Kidney (tissue), 14 donors: ENCODE data around the gene PTGER3. TPM values are rescaled to one million over a fixed set of nuclear protein-coding genes. Genes with fewer than 3 reads are reported as not detected.

Source experiments
- DNase-seq, 5 donors: peaks; one replicate each; pipeline ENCODE4 v3.0.0-alpha.2; 2013 to 2020
- FAIRE-seq: peaks from 2 replicates; lab custom pipeline; 2012; peaks lifted over from hg19 to GRCh38; lab: Jason Lieb, UNC
- H3K27ac ChIP-seq, 2 donors: one replicate each; pipeline ENCODE4 v1.7.0; 2013; ENCODE audit warnings: low read depth in 2 of 2, low read length in 2 of 2, inconsistent platforms in 1 of 2
- H3K27me3 ChIP-seq: one replicate; pipeline ENCODE4 v1.7.1; 2013; ENCODE audit warnings: low read length, inconsistent platforms; ENCODE audit not compliant: control insufficient read depth, insufficient read depth
- H3K36me3 ChIP-seq, 3 donors: one replicate each; pipeline versions ENCODE4 v1.7.0 to v1.7.1; 2013; ENCODE audit warnings: low read length in 3 of 3, control low read depth in 1 of 3, inconsistent platforms in 1 of 3; ENCODE audit not compliant: insufficient read depth in 3 of 3, control insufficient read depth in 2 of 3
- H3K4me1 ChIP-seq, 3 donors: one replicate each; pipeline versions ENCODE4 v1.7.0 to v1.7.1; 2013; ENCODE audit warnings: low read length in 3 of 3, inconsistent platforms in 1 of 3, low read depth in 1 of 3; ENCODE audit not compliant: control insufficient read depth in 2 of 3, insufficient read depth in 2 of 3
- H3K4me3 ChIP-seq, 3 donors: one replicate each; pipeline versions ENCODE4 v1.7.0 to v1.8.1; 2013; ENCODE audit warnings: low read length in 3 of 3, control low read depth in 1 of 3, inconsistent platforms in 1 of 3
- H3K9ac ChIP-seq, 3 donors: one replicate each; pipeline versions ENCODE4 v1.7.0 to v1.7.1; 2013; ENCODE audit warnings: low read length in 3 of 3, control low read depth in 1 of 3, inconsistent platforms in 1 of 3
- H3K9me3 ChIP-seq, 3 donors: one replicate each; pipeline versions ENCODE4 v1.7.0 to v1.7.1; 2013; ENCODE audit warnings: low read length in 3 of 3, control low read depth in 1 of 3, inconsistent platforms in 1 of 3; ENCODE audit not compliant: control insufficient read depth in 2 of 3, insufficient read depth in 1 of 3
- intact Hi-C: fragments of 100-400 bp; cut with DNase I; formaldehyde crosslinking; loops from one replicate; pipeline ENCODE4 v1.11.1; 2022
- polyA plus RNA-seq: library from polyadenylated mRNA; stranded (reverse); fragments of 350-450 nt; fragmentation: Illumina TruSeq; extraction: RNeasy Lipid Tissue Mini Kit (QIAGEN cat#74804); gene quantifications from one replicate; pipeline ENCODE4 v1.2.3, GENCODE V29; 2014; ENCODE audit warnings: low read depth, low replicate concordance; ENCODE audit not compliant: insufficient read depth
- total RNA-seq: library from RNA; stranded (reverse); fragmentation: NEBNext Ultra II Directional; extraction: Animal tissue kit (Norgen Biotek cat#: 25700); gene quantifications from one replicate; pipeline ENCODE4 v1.2.1, GENCODE V29; 2021
- TF ChIP-seq, protein P1 (sequence below): IDR thresholded peaks from 3 replicates; pipeline ENCODE4 v1.5.1; 2012; ENCODE audit warnings: mild to moderate bottlenecking, moderate library complexity, borderline replicate concordance; ENCODE audit not compliant: insufficient read depth; ENCODE audit errors: extremely low read depth
- donor health status: control.
- donor health status: control.
- donor health status: control.
- donor health status: control.
- donor health status: control.
- donor health status: DM: yes; HTN: yes; CAD: no.
- donor health status: Normal renal cell carcinoma (clear cell type).

PTGER3 gene
- total and polyA plus RNA-seq, 2 donors from 2014 or later, result 9.0 to 102 TPM

DNA sequence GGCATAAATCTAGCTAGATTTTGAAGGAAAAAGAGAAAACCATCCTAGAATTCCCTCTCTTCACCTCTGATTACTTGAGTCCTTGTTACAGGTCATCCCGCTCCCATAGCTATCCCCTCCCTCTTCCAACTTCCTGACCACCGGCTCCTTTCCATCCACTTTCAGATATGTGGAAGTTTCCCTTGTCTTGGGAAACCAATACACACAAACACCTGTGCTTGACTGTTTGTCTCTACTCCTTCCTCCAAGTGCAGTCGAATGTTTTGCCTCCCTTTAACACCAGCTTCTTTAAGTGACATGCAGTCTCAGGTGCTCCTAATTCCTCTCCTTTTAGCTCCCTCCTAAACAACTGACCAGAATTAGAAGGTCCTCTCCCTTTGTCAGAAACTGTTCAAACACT, 70.0 kb downstream of the PTGER3 start:
- H3K9me3 ChIP-seq, result no peaks in the 10 kb centered on the region
- TF ChIP-seq, protein P1, sequence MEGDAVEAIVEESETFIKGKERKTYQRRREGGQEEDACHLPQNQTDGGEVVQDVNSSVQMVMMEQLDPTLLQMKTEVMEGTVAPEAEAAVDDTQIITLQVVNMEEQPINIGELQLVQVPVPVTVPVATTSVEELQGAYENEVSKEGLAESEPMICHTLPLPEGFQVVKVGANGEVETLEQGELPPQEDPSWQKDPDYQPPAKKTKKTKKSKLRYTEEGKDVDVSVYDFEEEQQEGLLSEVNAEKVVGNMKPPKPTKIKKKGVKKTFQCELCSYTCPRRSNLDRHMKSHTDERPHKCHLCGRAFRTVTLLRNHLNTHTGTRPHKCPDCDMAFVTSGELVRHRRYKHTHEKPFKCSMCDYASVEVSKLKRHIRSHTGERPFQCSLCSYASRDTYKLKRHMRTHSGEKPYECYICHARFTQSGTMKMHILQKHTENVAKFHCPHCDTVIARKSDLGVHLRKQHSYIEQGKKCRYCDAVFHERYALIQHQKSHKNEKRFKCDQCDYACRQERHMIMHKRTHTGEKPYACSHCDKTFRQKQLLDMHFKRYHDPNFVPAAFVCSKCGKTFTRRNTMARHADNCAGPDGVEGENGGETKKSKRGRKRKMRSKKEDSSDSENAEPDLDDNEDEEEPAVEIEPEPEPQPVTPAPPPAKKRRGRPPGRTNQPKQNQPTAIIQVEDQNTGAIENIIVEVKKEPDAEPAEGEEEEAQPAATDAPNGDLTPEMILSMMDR, result no peak
- H3K36me3 ChIP-seq, result no peaks in the 10 kb centered on the region
- peaks cover 0 to 6% (median 0%) of the 10 kb centered on the region in 3 donors for H3K4me1 ChIP-seq
- no peak for FAIRE-seq
- H3K27ac ChIP-seq, result no peak overlapping the region
- no peak overlapping the region for H3K4me3 ChIP-seq
- intact Hi-C loops, result no loop called here
- H3K9ac ChIP-seq, result no peak overlapping the region
- no peaks in the 10 kb centered on the region for H3K27me3 ChIP-seq
- DNase-seq, result no peak

DNA sequence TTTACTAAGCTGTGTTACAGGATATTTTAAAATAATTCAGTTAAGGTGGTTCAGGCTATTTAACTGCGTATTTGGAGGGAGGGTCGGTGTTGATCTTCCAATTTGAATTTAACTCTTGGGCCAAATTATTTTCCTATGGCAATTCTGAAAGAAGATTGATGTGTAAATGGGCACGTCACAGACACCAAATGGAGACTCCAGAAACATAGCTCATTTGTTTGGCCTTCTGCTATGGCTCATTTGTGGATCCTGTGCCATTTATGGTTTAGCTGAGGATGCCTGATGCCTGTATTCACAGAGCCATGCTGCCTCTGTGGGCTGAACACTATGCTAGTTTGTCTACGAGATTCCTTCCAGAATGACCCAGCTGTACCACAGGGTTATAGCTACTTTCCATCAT, 70.6 kb downstream of the PTGER3 start:
- no peaks in the 10 kb centered on the region for H3K27me3 ChIP-seq
- peaks cover 0 to 6% (median 0%) of the 10 kb centered on the region in 3 donors for H3K4me1 ChIP-seq
- no peak overlapping the region for H3K27ac ChIP-seq
- no peak overlapping the region for H3K4me3 ChIP-seq
- H3K36me3 ChIP-seq, result no peaks in the 10 kb centered on the region
- intact Hi-C loops, result no loop called here
- FAIRE-seq (no peak), DNase-seq (no peak)
- no peaks in the 10 kb centered on the region for H3K9me3 ChIP-seq
- no peak overlapping the region for H3K9ac ChIP-seq
- TF ChIP-seq, protein P1, result no peak

DNA sequence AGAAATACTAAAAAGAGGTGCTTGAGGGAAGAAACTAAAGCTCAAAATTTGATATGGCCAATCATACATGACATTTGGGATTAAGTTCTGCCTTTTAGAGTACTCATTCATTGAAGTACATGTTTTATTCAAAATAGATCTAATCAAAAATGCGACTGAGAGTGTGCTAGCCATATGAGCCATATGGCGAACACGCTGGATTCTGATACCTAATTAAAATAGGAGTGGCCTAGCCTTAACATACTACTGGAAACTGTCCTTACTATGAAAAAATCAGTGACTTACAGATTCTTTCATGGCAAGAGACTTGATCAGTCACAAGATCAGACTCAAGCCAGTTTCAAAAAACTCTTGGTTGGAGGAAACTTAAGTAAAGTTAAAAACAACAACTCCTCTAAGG, 73.9 kb downstream of the PTGER3 start:
- no peak for DNase-seq
- intact Hi-C loops, result no loop called here

More for the DNA sequence above, 73.9 kb downstream of the PTGER3 start:
- Histone ChIP-seq H3K4me3 (no peak overlapping the region), H3K27me3 (no peaks in the 10 kb centered on the region), H3K36me3 (no peaks in the 10 kb centered on the region), H3K9me3 (no peaks in the 10 kb centered on the region), H3K9ac (no peak overlapping the region), H3K4me1 (peaks cover 0 to 5% (median 0%) of the 10 kb centered on the region in 3 donors), H3K27ac (no peak overlapping the region)
- no peak for FAIRE-seq
- TF ChIP-seq, protein P1, result no peak
